HG02973 (cell line): ENCODE results near the gene ZFX.

Source experiments
- ATAC-seq: cut with Tn5 transposase; IDR thresholded peaks from one replicate; pipeline ENCODE4 v1.9.1; 2021; ENCODE audit warnings: moderate library complexity; ENCODE audit not compliant: unreplicated experiment

Gene ZFX

DNA sequence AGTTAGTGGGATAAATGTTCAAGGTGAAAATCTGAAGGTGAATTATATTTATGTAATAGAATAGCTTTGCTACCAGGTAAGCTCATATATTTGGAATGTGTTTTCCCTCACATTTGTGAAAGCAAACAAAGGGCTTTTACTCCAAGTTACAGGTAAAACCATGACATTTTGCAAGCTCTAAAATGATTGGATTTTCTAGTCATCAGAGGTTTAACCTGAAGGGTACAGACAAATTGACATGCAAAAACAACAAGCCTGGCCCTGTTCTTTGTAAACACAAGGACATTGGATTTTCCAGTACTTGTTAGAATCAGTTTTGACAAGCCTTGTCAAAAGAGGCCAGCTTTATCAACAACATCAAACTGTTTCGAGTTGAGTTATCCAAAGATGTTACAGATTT, 51.7 kb downstream of the ZFX start:
- no peak for ATAC-seq

DNA sequence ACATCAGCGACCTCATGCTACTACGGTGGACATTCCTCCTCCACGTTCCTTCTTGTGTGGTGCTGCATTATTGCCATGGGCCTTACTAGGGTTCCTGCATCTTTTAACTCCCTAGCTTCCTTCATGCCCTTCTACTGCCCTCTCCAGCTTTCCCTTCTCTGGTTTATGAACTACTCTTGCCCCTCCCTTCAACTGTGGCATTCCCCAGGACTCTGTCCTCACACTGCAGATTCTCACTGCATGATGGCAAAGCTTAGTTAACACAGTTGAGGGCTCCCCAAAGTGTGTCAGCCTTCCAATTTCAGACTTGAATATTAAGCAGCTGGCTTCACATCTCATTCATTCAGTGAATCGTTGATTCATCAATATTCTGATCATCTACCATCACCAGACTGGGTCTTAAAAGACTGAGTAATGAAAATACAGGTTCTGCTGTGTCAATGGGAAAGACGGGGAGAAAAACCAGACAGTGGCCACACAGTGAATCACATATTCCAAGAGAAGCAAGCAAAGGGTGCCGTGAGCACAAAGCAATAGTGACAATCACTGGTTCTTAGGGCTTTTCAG, 53.0 kb downstream of the ZFX start:
- no peak for ATAC-seq

DNA sequence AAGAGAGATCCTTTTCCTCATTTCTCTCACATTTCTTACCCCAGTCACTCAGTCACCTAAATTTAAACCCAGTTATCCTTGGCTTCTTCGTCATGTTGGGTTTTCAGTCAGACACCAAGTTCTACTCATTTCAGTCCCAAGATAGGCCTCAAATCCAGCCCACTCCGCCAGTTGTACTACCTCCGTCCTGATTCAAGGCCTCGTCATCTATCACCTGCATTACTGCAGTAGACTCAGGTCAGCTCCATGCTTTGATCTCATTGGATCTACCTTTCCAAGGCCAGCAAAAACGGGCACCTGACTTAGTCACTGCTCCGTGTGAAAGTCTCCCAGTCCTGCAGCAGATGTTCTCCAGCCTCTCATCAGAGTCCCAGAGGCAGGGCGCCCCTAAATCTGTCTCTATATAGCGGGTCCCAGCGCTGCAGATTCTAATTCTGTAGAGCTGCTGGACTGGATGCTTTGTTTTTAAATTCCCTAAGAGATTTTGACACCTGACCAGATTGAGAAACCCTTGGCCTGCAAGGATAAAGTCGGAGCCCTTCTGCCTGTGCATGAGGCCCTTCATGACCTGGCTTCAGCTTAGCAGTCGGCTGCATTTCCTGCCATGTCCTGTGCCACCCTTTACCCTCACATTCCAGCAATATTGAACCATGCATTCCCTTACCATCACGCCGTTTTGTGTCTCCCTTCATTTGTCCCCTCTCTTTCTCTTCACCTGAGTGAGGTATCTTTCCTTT, 53.7 kb downstream of the ZFX start:
- no peak for ATAC-seq

DNA sequence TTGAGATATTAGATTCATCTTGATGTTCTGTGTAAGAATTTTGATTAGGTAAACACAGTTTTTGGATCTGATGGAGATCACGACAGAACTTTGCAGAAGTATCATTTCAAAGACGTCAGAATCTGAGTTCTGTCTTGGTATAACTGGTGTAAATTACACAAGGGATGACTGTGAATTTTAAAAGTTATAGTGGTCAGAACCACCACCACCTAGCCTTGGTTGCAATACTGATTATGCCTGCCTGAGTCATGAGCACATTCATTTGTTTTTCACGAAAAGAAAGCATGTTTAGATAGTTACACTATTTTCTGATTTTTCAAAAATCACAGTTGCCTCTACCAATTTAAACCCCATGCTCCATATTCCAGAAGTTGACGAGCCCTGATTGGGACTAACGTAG, 54.8 kb downstream of the ZFX start:
- no peak for ATAC-seq

DNA sequence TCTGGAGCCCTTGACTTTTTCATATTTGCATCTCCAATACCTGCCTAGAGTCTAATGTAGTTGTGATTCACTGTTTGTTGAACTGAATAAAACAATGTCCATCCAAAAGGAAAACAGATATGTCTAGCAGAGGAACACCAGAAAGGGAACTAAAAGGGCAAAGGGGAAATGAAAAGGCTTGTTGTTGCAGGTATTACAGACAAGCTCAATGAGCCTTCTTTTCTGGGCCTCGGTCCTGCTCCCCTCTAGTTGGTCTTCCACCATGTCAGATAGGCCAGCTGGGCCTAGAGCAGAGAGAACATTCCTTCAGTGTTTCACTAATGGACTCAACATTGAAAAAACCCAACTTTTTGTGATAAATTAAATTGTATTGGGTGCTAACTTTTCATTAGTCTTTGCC, 55.4 kb downstream of the ZFX start:
- ATAC-seq: no peak

DNA sequence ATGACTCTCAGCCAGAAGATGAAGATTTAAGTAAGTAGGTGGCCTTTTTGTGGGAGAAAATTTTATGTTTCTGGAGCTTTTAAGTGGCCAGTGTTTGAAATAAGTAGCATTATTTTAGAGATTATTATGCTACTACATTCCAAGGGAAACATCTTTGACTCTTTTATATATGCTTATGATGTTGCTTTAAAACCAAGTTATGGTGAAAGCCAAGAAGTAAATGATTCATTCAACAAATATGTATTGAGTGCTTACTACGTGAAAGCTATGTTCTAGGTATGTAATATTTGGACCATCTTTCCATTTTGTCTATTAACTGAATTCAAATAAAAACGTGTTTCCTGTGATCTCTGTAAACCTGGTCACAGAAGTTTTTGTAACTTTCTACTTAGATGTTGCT, 58.3 kb downstream of the ZFX start:
- ATAC-seq: no peak

DNA sequence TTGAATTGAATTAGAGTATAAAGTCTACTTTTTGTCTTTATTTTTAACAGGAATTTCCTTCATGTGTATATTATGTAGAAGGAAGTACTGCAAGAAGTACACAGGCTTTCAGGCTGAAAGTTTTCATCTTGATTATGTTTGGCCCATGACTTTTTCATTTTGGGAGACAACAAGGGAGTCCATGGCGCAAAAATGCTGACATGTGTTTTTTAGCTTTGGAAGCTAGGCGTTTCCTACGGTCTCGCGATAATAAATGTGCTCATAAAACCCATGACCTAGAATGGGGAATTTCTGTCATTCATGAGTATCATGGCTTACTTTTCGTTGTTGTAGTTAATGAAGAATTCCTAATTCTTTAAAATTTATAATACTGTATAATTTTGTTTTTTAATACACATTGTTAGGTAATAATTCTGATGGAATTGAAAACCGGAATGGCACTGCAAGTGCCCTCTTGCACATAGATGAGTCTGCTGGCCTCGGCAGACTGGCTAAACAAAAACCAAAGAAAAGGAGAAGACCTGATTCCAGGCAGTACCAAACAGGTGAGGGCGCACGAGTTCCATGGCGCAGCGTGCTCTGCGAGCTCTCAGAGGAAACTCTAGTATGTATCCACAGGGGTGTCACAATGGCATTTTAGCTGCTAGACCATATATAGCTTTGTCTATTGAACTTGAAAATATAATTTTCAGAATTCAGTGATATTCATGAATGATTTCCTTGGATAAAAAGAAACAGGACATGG, 59.1 kb downstream of the ZFX start:
- no peak for ATAC-seq

DNA sequence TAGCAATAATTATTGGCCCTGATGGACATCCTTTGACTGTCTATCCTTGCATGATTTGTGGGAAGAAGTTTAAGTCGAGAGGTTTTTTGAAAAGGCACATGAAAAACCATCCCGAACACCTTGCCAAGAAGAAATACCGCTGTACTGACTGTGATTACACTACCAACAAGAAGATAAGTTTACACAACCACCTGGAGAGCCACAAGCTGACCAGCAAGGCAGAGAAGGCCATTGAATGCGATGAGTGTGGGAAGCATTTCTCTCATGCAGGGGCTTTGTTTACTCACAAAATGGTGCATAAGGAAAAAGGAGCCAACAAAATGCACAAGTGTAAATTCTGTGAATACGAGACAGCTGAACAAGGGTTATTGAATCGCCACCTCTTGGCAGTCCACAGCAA, 60.7 kb downstream of the ZFX start:
- ATAC-seq: no peak

DNA sequence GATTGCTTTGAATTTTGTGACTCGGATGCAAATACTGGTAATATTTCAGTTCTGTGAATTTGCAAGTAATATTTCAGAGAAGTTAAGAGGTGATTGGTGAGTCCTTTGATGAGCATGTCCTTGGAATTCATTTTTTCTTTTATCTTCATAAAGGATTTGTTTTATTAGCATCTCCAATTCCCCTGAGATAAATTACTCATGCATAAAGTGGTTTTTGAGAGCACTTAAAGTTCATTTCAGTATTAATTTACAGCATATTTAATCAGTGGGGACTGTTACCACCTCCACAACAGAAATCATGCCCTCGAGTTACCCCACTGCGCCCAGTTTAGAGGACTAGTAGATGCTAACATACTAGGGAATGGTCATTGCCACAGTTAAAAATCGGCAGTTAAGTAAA, 65.0 kb downstream of the ZFX start:
- ATAC-seq: no peak

DNA sequence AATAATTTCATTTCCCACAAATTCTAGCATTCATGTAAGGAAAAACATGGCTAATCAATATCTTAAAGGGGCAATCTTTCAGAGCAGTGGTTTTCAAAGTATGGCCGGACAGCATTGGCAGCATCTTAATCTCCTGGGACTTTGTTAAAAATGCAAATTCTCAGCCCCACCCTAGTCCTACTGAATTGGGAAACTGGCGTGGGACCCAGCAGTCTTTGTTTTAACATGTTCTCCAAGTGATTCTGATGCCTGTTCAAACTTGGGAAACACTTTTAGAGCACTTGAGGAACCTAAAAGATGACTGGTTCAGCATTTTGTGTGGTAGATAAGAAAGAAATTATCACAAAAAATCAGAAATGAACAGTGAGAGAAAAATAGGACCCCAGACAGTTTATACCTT, 65.7 kb downstream of the ZFX start:
- no peak for ATAC-seq

DNA sequence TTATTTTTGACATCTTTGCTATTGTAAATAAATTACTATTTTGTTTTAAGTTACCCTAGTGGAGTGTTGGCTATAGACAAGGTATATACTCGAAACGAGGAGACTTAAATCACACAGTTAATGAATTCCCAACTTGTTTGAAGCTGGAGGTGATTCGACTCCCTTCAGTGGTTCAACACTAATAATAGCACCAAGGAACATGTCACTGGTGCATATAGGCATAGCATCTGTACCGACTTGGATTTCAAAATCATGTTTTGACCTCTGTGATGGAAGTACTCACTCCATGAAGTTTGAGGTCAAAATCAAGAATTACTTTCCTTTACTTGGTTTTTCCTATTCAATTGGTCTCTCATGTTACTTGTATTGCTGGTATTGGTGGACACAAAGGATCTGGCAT, 66.5 kb downstream of the ZFX start:
- ATAC-seq: no peak

DNA sequence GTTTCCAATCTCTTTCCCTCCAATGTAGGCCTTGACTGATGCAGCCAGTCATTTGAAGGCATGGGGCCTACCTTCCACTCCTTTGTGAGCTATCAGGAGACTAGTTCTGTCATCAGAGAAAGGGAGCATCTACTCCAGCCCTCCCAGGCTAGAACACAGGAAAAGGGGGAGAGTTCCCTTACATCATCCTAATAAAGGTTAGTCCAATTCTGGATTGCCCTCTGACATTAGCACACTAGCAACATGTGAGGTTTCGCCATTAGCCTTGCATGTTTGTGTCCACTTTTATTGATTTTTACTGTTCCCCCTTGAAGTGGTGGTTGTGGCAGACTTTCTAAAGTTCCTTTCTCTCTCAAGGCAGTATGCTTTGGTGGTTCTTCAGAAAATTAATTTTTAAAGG, 67.3 kb downstream of the ZFX start:
- ATAC-seq: no peak

DNA sequence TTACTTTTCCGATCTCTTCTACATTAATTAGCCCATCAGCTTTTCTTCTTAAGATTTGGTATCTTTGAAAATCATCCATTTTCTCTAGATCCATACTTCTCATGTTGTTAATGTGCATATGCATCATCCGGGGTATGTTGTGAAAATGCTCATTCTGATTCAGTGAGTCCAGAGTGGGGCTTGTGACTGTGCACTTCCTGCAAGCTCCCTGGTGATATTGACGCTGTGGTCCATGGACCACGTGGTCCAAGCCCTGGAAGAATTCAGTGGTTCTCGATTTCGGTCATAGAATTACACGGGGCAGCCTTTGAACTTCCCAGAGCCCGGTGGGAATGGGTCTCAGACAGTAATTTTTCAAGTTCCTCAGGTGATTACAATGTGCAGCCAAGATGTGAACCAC, 69.8 kb downstream of the ZFX start:
- ATAC-seq: no peak

DNA sequence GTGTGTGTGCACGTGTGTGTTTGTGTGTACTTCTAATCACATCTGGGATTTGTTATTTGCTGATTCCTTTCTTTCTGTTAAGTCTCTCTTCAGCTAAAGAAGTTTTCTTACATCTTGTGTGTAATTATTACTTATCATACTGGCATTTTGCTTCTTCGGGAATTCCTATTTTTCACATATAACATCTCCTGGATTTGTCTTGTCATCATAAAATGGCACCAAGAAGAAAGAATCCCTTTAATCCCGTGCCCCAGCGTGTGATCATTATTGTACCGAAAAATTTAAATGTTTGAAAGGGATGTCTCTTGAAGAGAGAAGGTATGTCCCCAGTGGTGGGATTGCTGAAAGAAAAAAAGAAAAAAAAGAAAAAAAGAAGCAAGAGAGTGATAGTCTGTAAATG, 72.3 kb downstream of the ZFX start:
- ATAC-seq: no peak

DNA sequence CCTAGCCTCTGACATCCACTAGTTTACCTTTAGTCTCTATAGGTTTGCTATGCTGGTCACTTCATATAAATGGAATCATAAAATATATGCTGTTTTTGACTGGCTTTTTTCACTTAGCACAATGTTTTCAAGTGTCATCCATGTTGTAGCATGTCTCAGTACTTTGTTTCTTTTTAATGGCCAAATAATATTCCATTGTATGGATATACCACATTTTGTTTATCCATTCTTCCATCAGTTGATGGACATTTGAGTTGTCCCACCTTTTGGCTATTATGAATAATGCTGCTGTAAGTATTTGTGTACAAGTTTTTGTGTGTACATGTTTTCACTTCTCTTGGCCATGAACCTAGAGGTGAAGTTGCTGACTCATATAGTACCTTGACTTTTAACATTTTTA, 75.7 kb downstream of the ZFX start:
- ATAC-seq: no peak

DNA sequence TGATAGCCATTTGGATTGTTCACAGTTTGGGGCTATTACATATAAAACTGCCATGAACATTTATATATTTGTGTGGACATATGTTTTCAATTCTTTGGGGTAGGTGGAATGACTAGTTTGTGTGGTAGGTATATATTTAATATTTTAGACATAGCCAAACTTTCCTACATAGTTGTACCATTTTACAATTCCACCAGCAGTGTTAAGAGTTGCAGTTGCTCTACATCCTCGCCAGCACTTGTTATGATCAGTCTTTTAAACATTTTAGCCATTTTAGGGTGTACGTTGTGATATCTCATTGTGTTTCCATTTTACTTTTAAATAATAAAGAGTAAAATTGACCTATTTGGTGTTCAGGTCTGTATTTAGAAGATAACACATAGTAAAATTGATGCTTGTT, 76.6 kb downstream of the ZFX start:
- no peak for ATAC-seq

DNA sequence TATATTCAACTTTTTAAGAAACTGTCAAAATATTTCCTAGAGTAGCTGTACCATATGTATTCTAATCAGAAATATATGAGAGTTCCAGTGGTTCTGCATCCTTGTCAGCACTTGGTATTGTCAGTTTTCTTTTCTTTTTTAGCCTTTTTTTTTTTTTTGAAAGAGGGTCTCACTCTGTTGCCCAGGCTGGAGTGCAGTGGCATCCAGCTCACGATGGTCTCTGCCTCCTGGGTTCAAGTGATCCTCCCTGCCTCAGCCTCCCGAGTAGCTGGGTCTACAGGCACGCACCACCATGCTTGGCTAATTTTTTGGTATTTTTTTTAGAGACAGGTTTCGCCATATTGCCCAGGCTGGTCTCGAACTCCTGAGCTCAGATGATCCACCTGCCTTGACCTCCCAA, 79.1 kb downstream of the ZFX start:
- no peak for ATAC-seq

DNA sequence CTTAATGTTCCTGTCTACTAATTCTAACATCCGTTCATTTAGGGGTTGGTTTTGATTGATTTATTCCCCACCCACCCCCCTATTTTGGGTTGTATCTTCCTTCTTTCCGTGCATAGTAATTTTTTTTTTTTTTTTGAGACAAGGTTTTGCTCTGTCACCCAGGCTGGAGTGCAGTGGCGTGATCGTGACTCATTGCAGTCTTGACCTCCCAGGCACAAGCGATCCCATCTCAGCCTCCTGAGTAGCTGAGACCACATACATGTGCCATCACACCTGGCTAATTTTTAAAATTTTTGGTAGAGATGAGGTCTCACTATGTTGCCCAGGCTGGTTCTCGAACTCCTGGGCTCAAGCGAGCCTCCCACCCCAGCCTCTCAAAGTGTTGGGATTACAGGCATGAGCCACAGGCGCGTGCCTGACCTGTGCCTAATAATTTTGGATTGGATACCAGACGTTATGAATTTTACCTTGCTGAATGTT, 79.9 kb downstream of the ZFX start:
- ATAC-seq: no peak

DNA sequence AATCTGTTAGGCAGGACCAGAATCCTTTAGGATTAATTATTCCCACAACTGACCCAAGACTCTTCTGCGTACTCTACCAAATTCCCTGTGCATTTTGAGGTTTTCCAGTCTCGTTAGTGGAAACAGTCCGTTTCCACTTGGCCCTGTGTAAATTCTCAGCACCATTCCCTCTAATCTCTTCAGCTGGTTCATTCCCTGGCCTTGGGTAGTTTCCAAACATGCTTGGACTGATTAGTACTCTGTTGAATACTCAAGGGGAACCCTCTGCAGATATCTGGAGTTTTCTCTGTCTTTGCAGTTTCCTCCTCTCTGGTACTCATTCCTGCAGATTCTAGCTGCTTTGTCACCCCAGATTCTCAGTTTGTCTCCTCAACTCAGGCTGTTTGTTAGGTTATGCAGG, 80.4 kb downstream of the ZFX start:
- no peak for ATAC-seq

DNA sequence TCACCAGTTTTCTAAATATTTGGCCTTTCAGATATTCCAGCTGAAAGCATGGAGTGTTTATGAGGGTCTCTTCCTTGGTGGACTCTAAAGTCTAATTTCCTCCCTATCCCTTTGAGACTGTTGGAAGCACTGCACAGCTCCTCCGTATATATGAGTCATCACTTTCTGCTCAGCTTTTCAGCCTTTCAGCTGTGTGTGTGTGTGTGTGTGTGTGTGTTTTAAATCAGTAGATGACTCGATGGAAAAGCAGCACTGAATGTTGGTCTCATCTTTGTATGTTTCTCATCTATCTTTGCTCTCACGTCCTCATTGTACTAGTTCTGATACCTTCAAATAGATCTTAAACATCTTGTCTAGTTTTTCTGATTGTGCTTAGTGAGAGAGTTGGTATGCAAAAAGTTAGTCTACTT, 81.6 kb downstream of the ZFX start:
- ATAC-seq: no peak

DNA sequence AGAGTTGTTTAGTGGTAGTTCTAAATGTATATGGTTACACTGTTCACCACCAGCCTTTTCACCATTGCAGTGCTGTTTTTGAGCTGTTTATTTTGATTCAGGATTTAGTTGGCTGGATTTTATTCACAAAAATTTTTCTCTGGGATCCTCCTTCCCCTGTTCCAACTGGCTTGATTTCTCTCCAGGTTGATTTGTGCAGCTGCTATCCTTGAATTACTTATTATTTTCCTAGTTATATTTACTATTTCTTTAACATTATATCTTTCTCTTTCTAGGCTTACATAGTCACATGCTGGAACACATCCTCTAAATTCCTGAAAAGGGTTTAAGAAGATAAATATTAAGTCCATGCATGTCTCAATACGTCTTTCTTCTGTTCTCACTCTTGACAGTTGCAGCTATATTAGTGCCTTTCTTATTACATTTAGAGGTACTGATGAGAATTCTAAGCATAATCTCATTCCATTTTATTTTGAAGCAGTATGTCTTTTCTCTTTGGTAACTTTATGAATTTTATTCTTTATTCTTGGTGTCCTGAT, 82.2 kb downstream of the ZFX start:
- ATAC-seq: no peak

DNA sequence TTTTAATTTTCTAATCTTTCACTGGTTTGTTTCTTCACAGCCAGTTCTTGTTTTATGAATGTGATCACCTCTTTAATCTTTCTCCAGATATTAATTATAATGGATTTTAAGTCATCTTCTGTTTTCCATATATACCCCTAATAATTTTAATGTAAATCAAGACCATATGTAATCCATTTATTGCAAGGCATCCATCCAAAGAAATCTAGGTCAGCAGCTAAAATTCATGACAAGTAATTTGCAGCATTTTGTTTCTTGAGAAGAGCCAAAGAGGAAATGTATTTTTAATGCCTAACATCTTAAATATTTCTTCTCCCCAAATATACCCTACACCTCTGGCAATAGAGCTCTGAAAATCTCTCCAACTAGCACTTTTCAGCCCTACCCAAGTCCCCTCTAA, 83.3 kb downstream of the ZFX start:
- ATAC-seq: no peak
